Mesodermal cell (in vitro differentiated cells): Measurements from ENCODE around the gene SLC1A2.

Experiments
- H3K27ac ChIP-seq: 2 replicates; pipeline ENCODE4 v1.7.0; 2013; ENCODE audit warnings: mild to moderate bottlenecking, low read depth, low read length, moderate library complexity; ENCODE audit not compliant: severe bottlenecking
- H3K36me3 ChIP-seq: 2 replicates; pipeline ENCODE4 v1.7.1; 2013; ENCODE audit warnings: mild to moderate bottlenecking, low read length, moderate library complexity; ENCODE audit not compliant: control insufficient read depth, insufficient read depth
- H3K4me1 ChIP-seq: one replicate; pipeline ENCODE4 v1.7.1; 2013; ENCODE audit warnings: mild to moderate bottlenecking, low read length; ENCODE audit not compliant: insufficient read depth, control insufficient read depth, poor library complexity, severe bottlenecking
- H3K4me3 ChIP-seq: 2 replicates; pipeline ENCODE4 v1.7.0; 2013; ENCODE audit warnings: low read length, control low read depth, mild to moderate bottlenecking; ENCODE audit not compliant: insufficient read depth, poor library complexity, severe bottlenecking; ENCODE audit errors: extremely low read depth
- H3K9me3 ChIP-seq: 2 replicates; pipeline ENCODE4 v1.7.1; 2013; ENCODE audit warnings: mild to moderate bottlenecking, low read length, moderate library complexity; ENCODE audit not compliant: control insufficient read depth
- WGBS, 2 experiments: methylation state at CpG; one replicate each; pipeline ENCODE4 v1.1.5; 2013; ENCODE audit warnings: missing lambda C conversion rate in 2 of 2; ENCODE audit not compliant: insufficient coverage in 2 of 2; 5-methylcytosine and 5-hydroxymethylcytosine counted together

Gene SLC1A2

DNA sequence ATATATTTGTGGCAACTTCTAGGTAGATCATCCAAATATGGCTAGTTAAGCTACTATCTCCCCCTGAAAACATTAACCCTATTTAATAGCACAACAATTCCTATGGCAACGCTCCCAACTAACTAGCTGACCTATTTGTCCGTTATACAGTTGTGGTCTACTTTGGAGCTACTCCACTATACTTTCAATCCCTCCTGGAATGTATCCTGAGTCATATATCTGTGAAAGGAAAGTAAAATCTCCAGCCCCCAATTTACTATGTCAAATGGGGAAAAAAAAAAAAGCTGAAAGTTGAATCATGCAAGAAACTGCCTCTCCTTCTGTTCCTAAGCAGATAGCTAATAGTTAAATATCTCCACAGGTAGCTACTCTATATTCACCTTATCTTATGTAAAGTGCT, 151.9 kb downstream of the SLC1A2 start:
- Histone ChIP-seq H3K27ac (no peak overlapping the region), H3K4me3 (no peak overlapping the region), H3K4me1 (peaks cover 3% of the 10 kb centered on the region), H3K36me3 (no peaks in the 10 kb centered on the region), H3K9me3 (no peaks in the 10 kb centered on the region)
- 100% methylated on average over 1 to 2 of the region's 2 CpGs for whole genome bisulfite sequencing, 2 experiments

DNA sequence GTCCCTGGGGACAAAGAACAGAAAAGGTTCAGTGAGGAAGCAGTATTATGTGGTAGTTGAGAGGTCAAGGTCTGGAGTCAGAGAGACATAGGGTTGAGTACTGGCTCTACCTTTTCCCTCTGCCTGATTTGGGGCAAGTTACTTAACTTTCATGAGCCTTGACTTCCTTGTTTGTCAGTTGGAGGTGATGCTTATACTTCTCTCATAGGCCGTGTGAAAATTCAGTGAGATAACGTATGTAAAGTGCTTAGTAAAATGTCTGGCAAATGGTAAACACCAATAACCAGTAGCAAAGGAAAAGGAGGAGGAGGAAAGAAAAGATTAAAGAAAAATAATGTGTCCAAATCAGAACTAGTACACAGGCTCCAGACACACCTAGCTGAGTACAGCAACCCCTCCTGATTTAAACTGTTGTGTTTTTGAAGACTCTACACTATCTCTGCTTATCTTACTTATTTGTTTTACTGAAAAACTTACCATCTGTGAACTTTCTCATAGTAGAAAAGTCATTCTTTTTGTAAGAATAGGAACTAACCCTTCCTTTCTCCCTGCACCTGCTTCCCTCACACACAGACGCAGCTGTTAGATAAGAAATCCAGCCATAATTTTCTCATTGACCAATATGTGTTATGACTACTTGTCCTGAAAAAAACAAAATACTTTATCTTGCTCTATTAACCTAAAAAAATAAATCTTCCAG, 153.5 kb downstream of the SLC1A2 start:
- WGBS, 2 experiments: no CpG with 5 or more reads among the region's 3 CpGs
- no peaks in the 10 kb centered on the region for H3K4me1 ChIP-seq
- H3K4me3 ChIP-seq: no peak overlapping the region
- no peaks in the 10 kb centered on the region for H3K9me3 ChIP-seq
- H3K27ac ChIP-seq: no peak overlapping the region
- no peaks in the 10 kb centered on the region for H3K36me3 ChIP-seq

DNA sequence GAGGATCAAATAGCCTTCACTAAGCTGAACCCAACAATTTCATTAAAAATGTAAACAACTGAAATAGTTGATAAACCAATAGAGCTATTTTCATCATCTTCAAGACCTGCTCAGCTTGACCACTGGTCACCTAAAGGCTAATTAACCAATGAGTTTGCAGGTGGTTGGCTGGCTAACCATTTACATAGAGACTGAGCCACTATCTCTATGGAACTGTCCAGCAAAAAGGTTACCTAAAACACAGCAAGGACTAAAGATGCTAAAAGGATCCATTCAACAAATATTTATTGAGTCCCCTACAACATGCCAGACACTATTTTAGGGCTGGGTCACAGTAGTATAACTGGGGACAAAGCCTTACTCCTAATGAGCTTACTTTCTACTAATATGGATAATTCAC, 156.6 kb downstream of the SLC1A2 start:
- no peaks in the 10 kb centered on the region for H3K9me3 ChIP-seq
- no peak overlapping the region for H3K4me3 ChIP-seq
- H3K4me1 ChIP-seq: no peaks in the 10 kb centered on the region
- no peaks in the 10 kb centered on the region for H3K36me3 ChIP-seq
- H3K27ac ChIP-seq: no peak overlapping the region

DNA sequence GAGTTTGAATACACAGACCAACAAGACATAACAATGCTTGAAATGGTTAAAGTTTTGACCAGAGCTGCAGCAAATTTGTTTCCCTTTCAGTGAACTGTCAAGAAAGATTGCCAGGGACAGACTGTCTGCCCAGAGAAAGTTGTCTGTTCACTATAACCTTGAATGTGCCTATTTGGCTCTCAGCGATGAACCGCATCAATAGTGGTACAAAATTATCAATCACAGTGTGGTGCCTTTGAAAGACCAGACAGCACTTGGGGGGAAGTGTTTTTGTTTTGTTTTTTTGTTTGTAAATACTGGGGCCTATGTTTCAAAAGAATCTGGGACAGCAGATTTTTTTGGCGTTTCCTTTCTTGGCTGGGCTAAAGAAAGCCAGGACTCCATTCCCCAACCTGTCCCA, 157.3 kb downstream of the SLC1A2 start:
- no peak overlapping the region for H3K4me3 ChIP-seq
- H3K4me1 ChIP-seq: no peaks in the 10 kb centered on the region
- H3K36me3 ChIP-seq: no peaks in the 10 kb centered on the region
- no peaks in the 10 kb centered on the region for H3K9me3 ChIP-seq
- no peak overlapping the region for H3K27ac ChIP-seq
- 94 to 100% methylated on average over 1 to 2 of the region's 3 CpGs for WGBS, 2 experiments

DNA sequence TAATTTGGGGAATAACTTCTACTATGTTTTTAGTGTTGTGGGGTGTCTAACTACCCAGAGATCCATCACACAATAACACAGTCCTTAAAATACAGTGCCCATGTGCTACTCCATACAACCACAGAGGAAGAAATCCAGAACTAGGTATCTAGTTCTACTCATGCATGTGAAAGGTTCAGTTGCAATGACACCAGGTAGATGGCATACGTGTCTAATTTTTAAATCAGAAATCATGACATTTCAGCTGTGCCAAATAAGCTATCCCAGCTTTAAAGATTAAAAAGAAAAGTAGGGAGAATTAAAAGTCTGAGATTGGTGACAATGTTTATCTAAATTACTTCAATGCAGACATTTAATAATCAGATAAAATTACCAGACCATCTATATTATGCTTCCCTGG, 158.2 kb downstream of the SLC1A2 start:
- Histone ChIP-seq H3K4me1 (no peaks in the 10 kb centered on the region), H3K4me3 (no peak overlapping the region), H3K27ac (no peak overlapping the region), H3K9me3 (no peaks in the 10 kb centered on the region), H3K36me3 (no peaks in the 10 kb centered on the region)
- no CpG with 5 or more reads among the region's 1 CpG for WGBS, 2 experiments

DNA sequence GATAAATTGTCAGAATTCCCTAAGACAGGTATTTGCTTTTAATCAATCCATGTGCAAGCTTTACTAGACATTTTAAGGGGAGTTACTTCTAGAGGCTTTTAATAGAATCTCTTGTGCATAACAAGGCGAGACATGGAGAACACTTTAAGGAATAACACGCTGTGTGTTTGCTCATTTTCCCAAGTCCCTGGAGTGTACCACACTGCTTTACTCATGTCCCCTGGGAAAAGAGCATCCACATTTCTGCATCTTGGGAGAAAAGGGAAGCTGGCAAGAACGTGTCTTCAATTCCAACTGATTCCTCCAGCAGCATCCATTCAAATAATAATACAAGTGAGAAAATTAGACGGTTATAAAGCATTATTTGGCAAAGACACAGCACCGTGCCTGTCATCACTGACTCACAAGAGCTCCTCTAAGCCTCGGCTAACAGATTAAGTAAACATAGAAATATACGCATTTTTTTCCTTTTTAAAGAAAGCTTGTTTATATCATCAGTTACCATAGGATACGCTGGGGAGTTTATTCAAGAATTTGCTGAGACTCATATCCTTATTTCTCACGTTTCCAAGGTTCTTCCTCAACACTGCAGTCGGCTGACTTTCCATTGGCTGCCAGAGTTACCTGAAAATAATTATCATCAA, 158.9 kb downstream of the SLC1A2 start:
- H3K4me1 ChIP-seq: no peaks in the 10 kb centered on the region
- H3K27ac ChIP-seq: no peak overlapping the region
- H3K9me3 ChIP-seq: no peaks in the 10 kb centered on the region
- WGBS, 2 experiments: 92 to 99% methylated on average over 5 to 8 of the region's 10 CpGs
- no peak overlapping the region for H3K4me3 ChIP-seq
- no peaks in the 10 kb centered on the region for H3K36me3 ChIP-seq

DNA sequence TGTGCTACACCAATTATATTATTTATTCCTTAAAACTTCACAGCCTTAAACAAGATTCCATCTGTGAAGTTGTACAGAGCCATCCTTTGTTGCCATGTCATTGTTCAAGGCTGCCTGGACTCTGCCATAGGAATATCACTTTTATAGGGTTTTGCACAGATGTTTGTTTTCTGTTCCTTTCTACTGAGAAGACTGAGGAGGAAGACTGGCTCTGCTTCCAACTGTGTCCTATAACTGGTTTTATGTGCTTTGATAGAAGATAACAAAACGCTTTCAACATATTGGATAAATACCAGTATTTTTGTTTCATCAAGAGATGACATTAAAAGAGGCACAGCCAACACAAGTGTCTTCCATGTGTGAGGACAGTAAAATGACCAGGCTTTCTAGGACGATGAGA, 159.8 kb downstream of the SLC1A2 start:
- no CpG with 5 or more reads among the region's 2 CpGs for WGBS, 2 experiments
- Histone ChIP-seq H3K27ac (no peak overlapping the region), H3K36me3 (no peaks in the 10 kb centered on the region), H3K9me3 (no peaks in the 10 kb centered on the region), H3K4me3 (no peak overlapping the region), H3K4me1 (no peaks in the 10 kb centered on the region)

DNA sequence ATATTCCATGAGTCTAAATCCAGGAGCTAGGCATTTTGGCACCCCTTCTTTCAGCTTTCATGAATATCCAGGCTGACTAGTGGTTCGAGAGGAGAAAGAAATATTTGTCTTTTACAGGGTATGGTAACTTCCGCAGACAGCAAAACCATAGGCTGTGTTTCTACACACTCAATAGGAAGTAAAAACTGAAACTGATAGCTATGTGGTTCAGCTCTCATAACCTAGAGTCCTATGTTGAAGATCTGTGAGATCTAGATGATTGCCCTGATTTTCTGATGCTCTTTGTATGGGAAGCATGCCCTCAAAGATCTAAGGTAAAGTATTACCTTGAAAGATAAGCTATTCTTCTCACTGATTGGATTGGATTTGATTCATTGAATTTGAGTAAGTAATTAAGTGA, 162.1 kb downstream of the SLC1A2 start:
- Histone ChIP-seq H3K4me3 (no peak overlapping the region), H3K9me3 (no peaks in the 10 kb centered on the region), H3K4me1 (no peaks in the 10 kb centered on the region), H3K27ac (no peak overlapping the region), H3K36me3 (no peaks in the 10 kb centered on the region)
- 55% methylated on average over 2 of the region's 2 CpGs; no CpG with 5 or more reads in 1 of the 2 experiments for WGBS, 2 experiments

DNA sequence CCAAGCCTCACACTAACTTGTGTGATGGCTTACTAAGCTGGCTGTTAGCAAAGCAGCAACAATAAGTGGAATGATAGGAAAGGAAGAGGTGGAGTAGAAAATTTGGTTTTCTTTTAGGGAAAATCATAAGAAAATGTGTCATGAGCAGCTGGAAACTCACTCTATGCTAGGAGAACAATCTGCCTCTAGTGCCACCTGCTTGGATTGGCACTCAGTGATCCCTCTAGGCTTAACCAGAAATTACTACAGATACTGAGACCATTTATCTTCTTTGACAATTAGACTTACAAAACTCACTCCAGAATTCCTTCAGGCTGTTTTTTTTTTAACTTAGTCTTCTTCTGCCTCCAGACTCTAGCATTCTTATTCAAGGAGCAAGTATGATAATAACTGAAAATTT, 163.1 kb downstream of the SLC1A2 start:
- no peaks in the 10 kb centered on the region for H3K9me3 ChIP-seq
- no peaks in the 10 kb centered on the region for H3K36me3 ChIP-seq
- H3K4me1 ChIP-seq: no peaks in the 10 kb centered on the region
- no peak overlapping the region for H3K27ac ChIP-seq
- no peak overlapping the region for H3K4me3 ChIP-seq

DNA sequence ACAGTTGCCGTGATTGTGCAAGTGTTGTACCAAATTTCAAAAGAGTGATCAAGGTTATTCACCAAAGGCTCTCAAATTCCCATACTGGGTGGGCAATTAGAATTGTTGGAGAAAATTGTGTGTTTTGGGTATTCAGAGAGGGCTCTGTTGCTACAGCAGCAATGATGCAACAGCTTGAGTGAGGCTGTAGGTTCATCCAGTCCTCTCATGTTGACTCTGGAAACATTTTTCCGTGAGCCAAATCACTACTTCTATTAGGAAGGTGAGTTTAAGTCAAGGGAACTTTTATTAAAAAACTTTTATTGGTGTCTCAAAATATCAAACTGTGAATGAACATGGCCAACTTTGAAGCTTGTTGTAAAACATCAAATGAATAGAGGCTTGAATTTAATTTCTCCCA, 163.8 kb downstream of the SLC1A2 start:
- Histone ChIP-seq H3K4me1 (no peaks in the 10 kb centered on the region), H3K36me3 (no peaks in the 10 kb centered on the region), H3K4me3 (no peak overlapping the region), H3K9me3 (no peaks in the 10 kb centered on the region), H3K27ac (no peak overlapping the region)
- WGBS, 2 experiments: 90 to 100% methylated on average over 1 of the region's 2 CpGs

DNA sequence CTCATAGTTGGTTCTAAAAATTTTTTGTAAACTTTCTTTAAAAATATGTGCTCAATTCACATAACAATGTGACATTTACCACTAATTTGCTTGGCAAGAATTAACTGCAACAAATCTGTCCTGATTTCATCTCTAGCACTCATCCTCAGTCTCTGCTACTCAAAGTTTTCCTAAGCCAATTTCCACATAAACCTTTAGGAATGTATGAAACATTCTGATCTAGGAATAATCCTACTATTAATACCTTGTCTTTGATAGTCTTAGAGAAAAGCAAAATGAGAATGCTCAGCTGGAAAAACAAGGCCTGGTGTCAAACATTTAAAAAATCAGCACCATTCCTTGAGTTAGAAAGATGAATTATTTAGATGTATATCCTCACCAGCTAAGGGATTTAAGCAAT, 166.1 kb downstream of the SLC1A2 start:
- Histone ChIP-seq H3K4me3 (no peak overlapping the region), H3K27ac (no peak overlapping the region), H3K36me3 (no peaks in the 10 kb centered on the region), H3K4me1 (no peaks in the 10 kb centered on the region), H3K9me3 (no peaks in the 10 kb centered on the region)
